ENCODE measurements around the gene CFDP1. TPM values are rescaled to one million over a fixed set of nuclear protein-coding genes. Genes with fewer than 3 reads are reported as not detected.

The CFDP1 gene
- total RNA-seq, 1 donor from 2014 or later = 117 TPM

DNA sequence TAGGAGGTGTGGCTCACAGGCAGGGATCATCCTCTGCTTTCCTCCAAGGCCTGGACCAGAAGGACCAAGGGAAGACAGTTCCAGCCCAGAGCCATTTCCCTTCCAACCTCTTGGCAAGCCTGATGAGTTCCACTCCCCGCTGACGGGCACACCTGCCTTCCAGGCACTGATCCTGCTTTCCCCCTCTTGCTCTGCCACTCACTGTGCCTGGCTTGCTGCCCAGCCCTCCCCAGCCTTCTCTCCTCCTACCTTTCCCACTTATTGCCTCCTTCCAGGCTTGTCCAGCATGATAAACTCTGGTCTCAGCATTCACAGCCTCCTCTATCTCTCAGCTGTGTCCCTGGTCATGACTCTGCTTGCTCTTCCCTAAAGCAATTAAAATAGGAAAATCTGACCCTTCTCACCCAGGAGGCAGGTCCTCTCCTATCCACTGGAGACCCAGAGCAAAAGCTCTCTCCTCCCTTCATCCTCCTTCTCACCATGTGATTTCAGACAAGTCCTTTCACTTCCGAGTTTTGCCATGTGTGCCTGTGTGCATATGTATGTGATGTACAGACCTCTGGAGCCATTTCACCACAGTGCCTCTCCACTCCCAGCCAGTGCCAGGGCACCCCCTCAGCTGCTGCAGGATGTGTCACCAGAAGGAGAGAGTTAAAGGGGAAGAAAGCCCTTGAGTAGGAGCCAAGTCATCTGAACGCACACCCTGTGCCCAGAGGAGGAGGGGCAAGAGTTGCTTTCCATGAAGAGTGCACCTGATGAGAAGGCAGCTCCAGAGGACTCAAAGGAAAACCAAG is 44.6 kb upstream of the CFDP1 start:
- TF ChIP-seq, protein P1, sequence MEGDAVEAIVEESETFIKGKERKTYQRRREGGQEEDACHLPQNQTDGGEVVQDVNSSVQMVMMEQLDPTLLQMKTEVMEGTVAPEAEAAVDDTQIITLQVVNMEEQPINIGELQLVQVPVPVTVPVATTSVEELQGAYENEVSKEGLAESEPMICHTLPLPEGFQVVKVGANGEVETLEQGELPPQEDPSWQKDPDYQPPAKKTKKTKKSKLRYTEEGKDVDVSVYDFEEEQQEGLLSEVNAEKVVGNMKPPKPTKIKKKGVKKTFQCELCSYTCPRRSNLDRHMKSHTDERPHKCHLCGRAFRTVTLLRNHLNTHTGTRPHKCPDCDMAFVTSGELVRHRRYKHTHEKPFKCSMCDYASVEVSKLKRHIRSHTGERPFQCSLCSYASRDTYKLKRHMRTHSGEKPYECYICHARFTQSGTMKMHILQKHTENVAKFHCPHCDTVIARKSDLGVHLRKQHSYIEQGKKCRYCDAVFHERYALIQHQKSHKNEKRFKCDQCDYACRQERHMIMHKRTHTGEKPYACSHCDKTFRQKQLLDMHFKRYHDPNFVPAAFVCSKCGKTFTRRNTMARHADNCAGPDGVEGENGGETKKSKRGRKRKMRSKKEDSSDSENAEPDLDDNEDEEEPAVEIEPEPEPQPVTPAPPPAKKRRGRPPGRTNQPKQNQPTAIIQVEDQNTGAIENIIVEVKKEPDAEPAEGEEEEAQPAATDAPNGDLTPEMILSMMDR (conservative IDR thresholded peaks at IDR 0.05; ENCODE audit: low read depth, low read length) = no peak
- DNase-seq (ENCODE audit: low read depth) = no peak
- H3K4me3 ChIP-seq (ENCODE audit: low read depth, low read length) = no peak overlapping the region

DNA sequence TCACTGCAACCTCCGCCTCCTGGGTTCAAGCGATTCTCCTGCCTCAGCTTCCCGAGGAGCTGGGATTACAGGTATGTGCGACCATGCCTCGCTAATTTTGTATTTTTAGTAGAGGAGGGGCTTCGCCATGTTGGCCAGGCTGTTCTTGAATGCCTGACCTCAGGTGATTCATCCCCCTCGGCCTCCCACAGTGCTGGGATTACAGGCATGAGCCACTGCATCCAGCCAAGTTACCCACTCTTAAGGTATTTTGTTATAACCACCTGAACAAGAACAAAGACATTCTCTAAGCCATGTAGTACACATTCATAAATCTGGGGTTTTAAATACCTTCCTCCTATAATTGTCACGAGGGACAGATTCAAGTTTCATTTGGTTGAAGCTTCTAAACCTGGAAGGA is 43.5 kb upstream of the CFDP1 start:
- H3K4me3 ChIP-seq (ENCODE audit: low read depth, low read length) = no peak overlapping the region
- DNase-seq (ENCODE audit: low read depth) = peak; percentile 56
- TF ChIP-seq, protein P1 (conservative IDR thresholded peaks at IDR 0.05; ENCODE audit: low read depth, low read length) = no peak

DNA sequence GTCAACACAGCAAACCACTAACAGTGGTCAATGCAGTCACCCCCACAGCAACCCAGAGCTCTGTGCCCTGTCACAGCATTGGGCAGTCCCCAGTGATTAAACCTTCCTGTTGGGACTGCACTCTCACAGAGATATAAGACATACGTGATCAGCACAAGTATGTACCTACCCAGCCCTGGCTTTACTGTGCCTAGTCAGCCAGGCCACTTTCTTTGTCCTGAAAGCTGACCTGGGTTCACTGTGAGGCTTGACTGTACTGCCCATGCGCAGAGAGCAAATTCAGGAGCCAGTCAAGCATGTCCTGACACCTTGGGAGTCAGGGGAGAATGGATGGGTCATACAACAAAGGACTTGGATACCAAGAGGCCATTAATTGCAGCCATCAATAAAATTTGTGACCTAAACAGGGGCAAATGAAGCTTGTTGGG is 42.1 kb upstream of the CFDP1 start:
- H3K4me3 ChIP-seq (ENCODE audit: low read depth, low read length) = no peak overlapping the region
- no peak for DNase-seq (ENCODE audit: low read depth)
- TF ChIP-seq, protein P1 (conservative IDR thresholded peaks at IDR 0.05; ENCODE audit: low read depth, low read length) = no peak

DNA sequence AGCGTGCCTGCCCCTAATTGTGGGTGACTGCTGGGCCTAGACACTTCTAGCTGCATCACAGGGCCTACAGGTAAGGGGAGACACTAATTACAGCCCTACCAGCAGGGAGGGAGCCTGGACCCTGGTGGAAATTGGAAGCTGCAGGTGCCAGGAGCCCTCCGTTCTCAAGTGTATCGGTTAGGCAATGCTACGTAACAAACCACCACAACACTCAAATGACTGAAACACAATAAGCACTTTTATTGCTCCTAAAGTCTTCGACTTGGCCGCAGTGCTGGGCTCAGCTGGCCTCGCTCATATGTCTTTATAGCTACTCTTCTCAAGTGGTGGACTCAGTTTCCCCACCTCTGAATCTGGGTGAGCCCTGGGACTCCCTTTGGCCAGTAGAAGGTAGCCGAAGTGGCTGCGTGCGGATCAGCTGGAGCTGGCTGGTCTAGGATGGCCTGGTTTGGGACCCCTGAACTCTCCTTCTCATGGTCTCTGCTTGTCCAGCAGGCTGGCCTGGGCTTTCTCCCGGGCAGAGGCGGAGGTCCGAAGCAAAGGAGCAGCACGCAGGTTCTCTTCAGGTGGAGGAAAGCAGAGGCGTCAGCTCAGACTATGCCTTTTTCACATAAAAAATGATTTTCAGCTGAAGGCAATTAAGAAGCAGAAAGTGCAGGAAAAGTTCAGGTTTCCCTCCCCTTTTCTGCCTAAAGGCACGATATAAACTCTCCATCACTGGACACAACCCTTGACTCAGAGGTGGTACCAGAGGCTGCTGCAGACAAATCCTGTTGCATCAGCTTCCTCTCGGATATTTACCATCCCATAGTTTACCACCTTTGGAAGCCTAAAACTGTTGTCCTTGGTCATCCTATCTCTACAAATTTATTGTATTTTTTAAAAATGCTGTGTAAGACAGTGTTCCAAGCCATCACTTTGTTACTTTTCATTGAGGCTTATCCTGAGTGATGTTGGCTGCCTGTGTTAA is 39.9 kb upstream of the CFDP1 start:
- H3K4me3 ChIP-seq (ENCODE audit: low read depth, low read length) = no peak overlapping the region
- no peak for DNase-seq (ENCODE audit: low read depth)
- TF ChIP-seq, protein P1 (conservative IDR thresholded peaks at IDR 0.05; ENCODE audit: low read depth, low read length) = no peak

DNA sequence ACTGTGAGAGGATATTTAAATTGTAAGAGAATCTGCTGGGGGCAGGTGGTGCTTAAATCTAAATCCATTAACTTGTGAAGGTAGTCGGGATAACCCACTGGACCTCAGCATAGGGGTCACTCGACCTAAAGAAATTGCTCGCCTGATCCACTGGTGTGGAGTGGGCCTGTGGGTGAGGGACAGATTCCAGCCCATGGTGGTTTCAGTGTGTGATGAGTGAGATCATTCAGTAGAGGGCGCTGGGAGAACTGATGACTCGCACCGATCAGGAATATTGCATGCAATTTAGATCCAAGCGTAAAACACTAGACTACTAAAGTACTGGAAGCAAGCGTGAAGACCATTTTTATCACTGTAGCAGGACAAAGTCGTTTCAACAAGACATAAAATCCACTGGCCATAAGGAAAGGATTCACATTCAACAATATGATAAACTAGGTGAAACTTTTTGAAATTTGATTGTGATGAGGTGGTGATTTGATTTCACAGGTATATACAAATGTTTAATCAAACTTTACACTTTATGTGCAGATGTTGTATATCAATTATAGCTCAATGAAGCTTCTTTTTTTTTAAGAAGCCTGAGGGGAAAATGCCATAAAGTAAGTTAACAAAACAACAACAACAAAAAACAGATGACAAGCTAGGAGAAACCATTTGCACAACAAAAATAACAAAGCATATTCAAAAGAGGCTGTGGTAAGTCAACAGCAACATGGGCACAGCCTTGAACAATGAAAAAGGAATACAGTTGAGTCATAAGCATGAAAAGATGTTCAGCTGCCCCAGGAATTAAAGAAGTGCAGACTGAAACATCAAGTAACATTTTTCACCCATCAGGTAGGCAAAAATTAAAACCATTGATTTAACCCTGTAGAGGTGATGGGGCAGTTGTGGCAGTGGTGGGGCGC is 38.7 kb upstream of the CFDP1 start:
- TF ChIP-seq, protein P1 (conservative IDR thresholded peaks at IDR 0.05; ENCODE audit: low read depth, low read length) = peak; percentile 78
- H3K4me3 ChIP-seq (ENCODE audit: low read depth, low read length) = no peak overlapping the region
- DNase-seq (ENCODE audit: low read depth) = no peak

DNA sequence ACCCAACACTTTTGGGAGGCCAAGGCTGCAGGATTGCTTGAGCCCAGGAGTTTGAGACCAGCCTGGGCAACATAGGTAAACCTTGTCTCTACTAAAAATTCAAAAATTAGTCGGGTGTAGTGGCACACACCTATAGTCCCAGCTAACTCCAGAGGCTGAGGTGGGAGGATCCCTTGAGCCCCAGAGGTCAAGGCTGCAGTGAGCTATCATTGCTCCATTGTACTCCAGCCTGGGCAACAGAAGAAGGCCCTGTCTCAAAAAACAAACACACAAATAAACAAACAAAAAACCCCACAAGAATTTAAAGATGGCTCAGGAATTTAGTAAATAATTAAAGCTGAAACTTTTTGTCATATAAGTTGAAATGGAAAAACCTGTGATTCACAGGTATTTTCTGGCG is 33.5 kb upstream of the CFDP1 start:
- H3K4me3 ChIP-seq (ENCODE audit: low read depth, low read length) = no peak overlapping the region
- DNase-seq (ENCODE audit: low read depth) = no peak
- TF ChIP-seq, protein P1 (conservative IDR thresholded peaks at IDR 0.05; ENCODE audit: low read depth, low read length) = no peak
